ENCODE data around the gene STARD3. TPM values are rescaled to one million over a fixed set of nuclear protein-coding genes. Genes with fewer than 3 reads are reported as not detected.

Gene STARD3
- total and polyA plus RNA-seq, 2 of the 13 experiments (the other 11 are each of a cell fraction or from before 2014, with no cell fraction given), result 34.6 to 100 TPM

GRCh38 chr17:39652587-39653315 lies 15.8 kb downstream of the STARD3 start (continued):
- TF ChIP-seq, protein P1, sequence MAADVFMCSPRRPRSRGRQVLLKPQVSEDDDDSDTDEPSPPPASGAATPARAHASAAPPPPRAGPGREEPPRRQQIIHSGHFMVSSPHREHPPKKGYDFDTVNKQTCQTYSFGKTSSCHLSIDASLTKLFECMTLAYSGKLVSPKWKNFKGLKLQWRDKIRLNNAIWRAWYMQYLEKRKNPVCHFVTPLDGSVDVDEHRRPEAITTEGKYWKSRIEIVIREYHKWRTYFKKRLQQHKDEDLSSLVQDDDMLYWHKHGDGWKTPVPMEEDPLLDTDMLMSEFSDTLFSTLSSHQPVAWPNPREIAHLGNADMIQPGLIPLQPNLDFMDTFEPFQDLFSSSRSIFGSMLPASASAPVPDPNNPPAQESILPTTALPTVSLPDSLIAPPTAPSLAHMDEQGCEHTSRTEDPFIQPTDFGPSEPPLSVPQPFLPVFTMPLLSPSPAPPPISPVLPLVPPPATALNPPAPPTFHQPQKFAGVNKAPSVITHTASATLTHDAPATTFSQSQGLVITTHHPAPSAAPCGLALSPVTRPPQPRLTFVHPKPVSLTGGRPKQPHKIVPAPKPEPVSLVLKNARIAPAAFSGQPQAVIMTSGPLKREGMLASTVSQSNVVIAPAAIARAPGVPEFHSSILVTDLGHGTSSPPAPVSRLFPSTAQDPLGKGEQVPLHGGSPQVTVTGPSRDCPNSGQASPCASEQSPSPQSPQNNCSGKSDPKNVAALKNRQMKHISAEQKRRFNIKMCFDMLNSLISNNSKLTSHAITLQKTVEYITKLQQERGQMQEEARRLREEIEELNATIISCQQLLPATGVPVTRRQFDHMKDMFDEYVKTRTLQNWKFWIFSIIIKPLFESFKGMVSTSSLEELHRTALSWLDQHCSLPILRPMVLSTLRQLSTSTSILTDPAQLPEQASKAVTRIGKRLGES (CRISPR knock-in tag; IDR thresholded peaks at IDR 0.05; ENCODE audit: borderline replicate concordance), result no peak
- TF ChIP-seq MXI1 (IDR thresholded peaks at IDR 0.05; ENCODE audit: borderline replicate concordance, low read depth, low read length) (no peak), PRDM4 (CRISPR knock-in tag; IDR thresholded peaks at IDR 0.05; ENCODE audit: borderline replicate concordance) (no peak), SRY (CRISPR knock-in tag; IDR thresholded peaks at IDR 0.05) (no peak), U2AF1 (optimal IDR thresholded peaks at IDR 0.05; ENCODE audit: low read depth, low read length) (peak; percentile 60), FOXK2 (IDR thresholded peaks at IDR 0.05) (0 out of 2 replicates have a peak, but pooled peaks have one; percentile 32), ZNF432 (CRISPR knock-in tag; IDR thresholded peaks at IDR 0.05; ENCODE audit: borderline replicate concordance) (no peak), ZBTB40 (IDR thresholded peaks at IDR 0.05) (no peak), ZBTB40 (CRISPR knock-in tag; IDR thresholded peaks at IDR 0.05) (no peak), ZNF781 (CRISPR knock-in tag; IDR thresholded peaks at IDR 0.05; ENCODE audit: borderline replicate concordance, not compliant biosample characterization) (no peak), HNF4A (CRISPR knock-in tag; IDR thresholded peaks at IDR 0.05) (no peak; the same call in 1 of the 2 replicates)
- TF ChIP-seq, protein P2, sequence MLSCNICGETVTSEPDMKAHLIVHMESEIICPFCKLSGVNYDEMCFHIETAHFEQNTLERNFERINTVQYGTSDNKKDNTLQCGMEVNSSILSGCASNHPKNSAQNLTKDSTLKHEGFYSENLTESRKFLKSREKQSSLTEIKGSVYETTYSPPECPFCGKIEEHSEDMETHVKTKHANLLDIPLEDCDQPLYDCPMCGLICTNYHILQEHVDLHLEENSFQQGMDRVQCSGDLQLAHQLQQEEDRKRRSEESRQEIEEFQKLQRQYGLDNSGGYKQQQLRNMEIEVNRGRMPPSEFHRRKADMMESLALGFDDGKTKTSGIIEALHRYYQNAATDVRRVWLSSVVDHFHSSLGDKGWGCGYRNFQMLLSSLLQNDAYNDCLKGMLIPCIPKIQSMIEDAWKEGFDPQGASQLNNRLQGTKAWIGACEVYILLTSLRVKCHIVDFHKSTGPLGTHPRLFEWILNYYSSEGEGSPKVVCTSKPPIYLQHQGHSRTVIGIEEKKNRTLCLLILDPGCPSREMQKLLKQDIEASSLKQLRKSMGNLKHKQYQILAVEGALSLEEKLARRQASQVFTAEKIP (CRISPR knock-in tag; IDR thresholded peaks at IDR 0.05; ENCODE audit: borderline replicate concordance), result no peak

Measured in HepG2 (cell line).